GM23338 (cell line): Measurements from ENCODE around the gene DCTN2. TPM values are rescaled to one million over a fixed set of nuclear protein-coding genes. Genes with fewer than 3 reads are reported as not detected.

Experiments used
- ATAC-seq: fragments of 200-7000 bp; cut with Tn5 transposase; 3 replicates; pipeline ENCODE4 v1.9.1; 2020
- DNase-seq: peaks from one replicate; pipeline ENCODE4 v3.0.0-alpha.2; 2015; ENCODE audit warnings: low spot score
- H2AFZ ChIP-seq: fragments of 200-600 bp; sonication (generic); 2 replicates; pipeline ENCODE4 v1.8.0; 2016; ENCODE audit warnings: antibody characterized with exemption, mild to moderate bottlenecking, moderate library complexity
- H3F3A ChIP-seq: fragments of 200-600 bp; sonication (generic); replicated peaks from 2 replicates; pipeline ENCODE4 v1.8.0; 2017; ENCODE audit warnings: antibody characterized with exemption, mixed run types, low read depth
- H3K27ac ChIP-seq: fragments of 200-600 bp; sonication (generic); 2 replicates; pipeline ENCODE4 v1.6.1; 2016; ENCODE audit warnings: low read depth
- H3K27me3 ChIP-seq: fragments of 200-600 bp; sonication (generic); 2 replicates; pipeline ENCODE4 v1.8.0; 2016; ENCODE audit warnings: mild to moderate bottlenecking, mixed run types, moderate library complexity; ENCODE audit not compliant: insufficient read depth
- H3K36me3 ChIP-seq: fragments of 200-600 bp; sonication (generic); 2 replicates; pipeline ENCODE4 v1.8.0; 2016; ENCODE audit warnings: mild to moderate bottlenecking; ENCODE audit not compliant: insufficient read depth
- H3K4me1 ChIP-seq: fragments of 200-600 bp; sonication (generic); 2 replicates; pipeline ENCODE4 v1.8.0; 2016; ENCODE audit warnings: mild to moderate bottlenecking, moderate library complexity; ENCODE audit not compliant: insufficient read depth
- H3K4me2 ChIP-seq: fragments of 200-600 bp; sonication (generic); 2 replicates; pipeline ENCODE4 v1.7.1; 2017; ENCODE audit warnings: mixed run types
- H3K4me3 ChIP-seq: fragments of 200-600 bp; sonication (generic); 2 replicates; pipeline ENCODE4 v1.6.1; 2016; ENCODE audit warnings: mixed run types
- H3K79me2 ChIP-seq: fragments of 200-600 bp; sonication (generic); replicated peaks from 2 replicates; pipeline ENCODE4 v1.8.0; 2017; ENCODE audit warnings: mild to moderate bottlenecking; ENCODE audit not compliant: insufficient read depth
- H3K9me2 ChIP-seq: fragments of 200-600 bp; sonication (generic); 2 replicates; pipeline ENCODE4 v1.8.0; 2017; ENCODE audit not compliant: insufficient read depth
- H4K20me1 ChIP-seq: fragments of 200-600 bp; sonication (generic); replicated peaks from 2 replicates; pipeline ENCODE4 v1.8.0; 2017; ENCODE audit warnings: mild to moderate bottlenecking; ENCODE audit not compliant: insufficient read depth
- H3K27ac Mint-ChIP-seq: 2 replicates; pipeline ENCODE4 v1.8.0; 2020; ENCODE audit warnings: inconsistent platforms, mild to moderate bottlenecking, moderate library complexity, mixed read lengths
- H3K27me3 Mint-ChIP-seq: 3 replicates; pipeline ENCODE4 v1.8.0; 2022; ENCODE audit warnings: low read depth, mild to moderate bottlenecking, moderate library complexity, mixed read lengths, inconsistent platforms; ENCODE audit not compliant: insufficient read depth, poor library complexity
- H3K36me3 Mint-ChIP-seq: 3 replicates; pipeline ENCODE4 v1.8.0; 2021; ENCODE audit warnings: low read depth, mild to moderate bottlenecking, inconsistent platforms, moderate library complexity, mixed read lengths
- H3K4me1 Mint-ChIP-seq: 3 replicates; pipeline ENCODE4 v1.8.0; 2020; ENCODE audit warnings: mild to moderate bottlenecking, inconsistent platforms, mixed read lengths
- H3K4me3 Mint-ChIP-seq: 3 replicates; pipeline ENCODE4 v1.8.0; 2021; ENCODE audit warnings: moderate library complexity, mild to moderate bottlenecking, inconsistent platforms, mixed read lengths
- H3K9me3 Mint-ChIP-seq: 3 replicates; pipeline ENCODE4 v1.8.0; 2020; ENCODE audit warnings: moderate library complexity, mild to moderate bottlenecking, inconsistent platforms, mixed read lengths
- CREB1 ChIP-seq: fragments of 250-450 bp; sonication (Bioruptor Pico); IDR thresholded peaks from 2 replicates; pipeline ENCODE4 v1.5.0; 2020; ENCODE audit warnings: low read depth, mild to moderate bottlenecking, moderate library complexity
- EZH2 ChIP-seq: fragments of 200-600 bp; sonication (generic); IDR thresholded peaks from one replicate; pipeline ENCODE4 v1.8.0; 2017; ENCODE audit warnings: antibody characterized with exemption, mild to moderate bottlenecking, low read depth; ENCODE audit not compliant: unreplicated experiment
- EZH2phosphoT487 ChIP-seq: fragments of 200-600 bp; sonication (generic); IDR thresholded peaks from one replicate; pipeline ENCODE4 v1.8.1; 2018; ENCODE audit warnings: antibody characterized with exemption; ENCODE audit not compliant: unreplicated experiment
- JUNB ChIP-seq: IDR thresholded peaks from one replicate; pipeline ENCODE4 v1.6.1; 2016; ENCODE audit warnings: antibody characterized with exemption; ENCODE audit not compliant: unreplicated experiment
- NANOG ChIP-seq: IDR thresholded peaks from 2 replicates; pipeline ENCODE4 v1.6.1; 2016; ENCODE audit warnings: antibody characterized with exemption, borderline replicate concordance
- POLR2AphosphoS5 ChIP-seq: IDR thresholded peaks from 2 replicates; pipeline ENCODE4 v1.6.1; 2016; ENCODE audit warnings: antibody characterized with exemption, low read depth
- STAT1 ChIP-seq: IDR thresholded peaks from one replicate; pipeline ENCODE4 v1.6.1; 2016; ENCODE audit warnings: antibody characterized with exemption; ENCODE audit not compliant: unreplicated experiment
- ZNF114 ChIP-seq: fragments of 250-450 bp; sonication (Bioruptor Pico); IDR thresholded peaks from 2 replicates; pipeline ENCODE4 v1.5.0; 2020; ENCODE audit warnings: mild to moderate bottlenecking, moderate library complexity
- ZNF331 ChIP-seq: fragments of 250-450 bp; sonication (Bioruptor Pico); IDR thresholded peaks from 2 replicates; pipeline ENCODE4 v1.5.0; 2020; ENCODE audit warnings: low read depth, mild to moderate bottlenecking, moderate library complexity
- polyA plus RNA-seq: library from polyadenylated mRNA; unstranded; fragments of >200 nt; fragmentation: Nextera tagmentation; extraction: Ambion mirVana; gene quantifications from 2 replicates; pipeline ENCODE4 v1.2.1, GENCODE V29; 2016
- total RNA-seq: library from RNA; depleted of rRNA; stranded (reverse); fragments of >200 nt; shearing (Covaris generic); gene quantifications from 2 replicates; pipeline ENCODE4 v1.2.3, GENCODE V29; 2014
- TF ChIP-seq, protein P1 (sequence below): IDR thresholded peaks from 2 replicates; pipeline ENCODE4 v1.6.1; 2016; ENCODE audit warnings: antibody characterized with exemption
- TF ChIP-seq, protein P2 (sequence below), 2 experiments: fragments of 200-600 bp in 1 of 2; sonication (generic) in 1 of 2; conservative IDR thresholded peaks; 2 replicates each; pipeline versions ENCODE4 v1.5.1 to v1.6.1; 2016 to 2017; ENCODE audit warnings: antibody characterized with exemption in 2 of 2, low read depth in 2 of 2, mild to moderate bottlenecking in 2 of 2, moderate library complexity in 1 of 2
- TF ChIP-seq, protein P3 (sequence below): fragments of 250-450 bp; sonication (Bioruptor Pico); IDR thresholded peaks from 2 replicates; pipeline ENCODE4 v1.5.0; 2020; ENCODE audit warnings: mild to moderate bottlenecking, moderate library complexity

Gene DCTN2
- total and polyA plus RNA-seq, 2 experiments from 2014 or later = 56.1 to 157 TPM

DNA sequence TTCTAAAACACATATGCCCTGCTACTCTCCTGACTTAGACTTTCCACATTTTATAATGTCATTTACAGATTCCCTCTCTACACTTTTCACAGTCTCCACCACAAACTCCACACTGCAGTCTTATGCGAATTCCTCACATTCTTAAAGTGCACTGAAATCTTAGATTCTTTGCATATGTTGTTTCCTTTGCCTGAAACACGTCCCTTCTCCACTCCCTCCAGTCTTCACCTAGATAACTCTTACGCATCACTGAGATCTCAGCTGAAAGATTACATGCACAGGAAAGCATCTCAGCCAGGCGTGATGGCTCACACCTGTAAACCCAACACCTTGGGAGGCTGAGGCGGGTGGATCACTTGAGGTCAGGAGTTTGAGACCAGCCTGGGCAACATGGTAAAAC, 63.5 kb downstream of the DCTN2 start:
- TF ChIP-seq POLR2AphosphoS5 = no peak
- TF ChIP-seq EZH2 = no peak
- no peak for TF ChIP-seq ZNF331 (CRISPR knock-in tag)
- Histone ChIP-seq H3K9me2 (no peaks in the 10 kb centered on the region), H3K4me2 (no peak overlapping the region), H3K27ac (peak overlapping the region; percentile 1; the same call in 1 of the 2 replicates), H3K27me3 (no peaks in the 10 kb centered on the region), H2AFZ (no peak overlapping the region), H3K4me3 (no peak overlapping the region), H4K20me1 (peaks cover 1% of the 10 kb centered on the region), H3K4me1 (peaks cover 16% of the 10 kb centered on the region), H3K79me2 (peaks cover 5% of the 10 kb centered on the region), H3F3A (peaks cover 2% of the 10 kb centered on the region), H3K36me3 (no peaks in the 10 kb centered on the region)
- peaks cover 17% of the 10 kb centered on the region for H3K27me3 Mint-ChIP-seq
- H3K27ac Mint-ChIP-seq = no peak overlapping the region
- peak; percentile 61 for DNase-seq
- H3K4me1 Mint-ChIP-seq = peaks cover 22% of the 10 kb centered on the region
- ATAC-seq = no peak
- H3K9me3 Mint-ChIP-seq = no peaks in the 10 kb centered on the region
- H3K4me3 Mint-ChIP-seq = no peak overlapping the region; the same call in 2 of the 3 replicates
- H3K36me3 Mint-ChIP-seq = peaks cover 8% of the 10 kb centered on the region

DNA sequence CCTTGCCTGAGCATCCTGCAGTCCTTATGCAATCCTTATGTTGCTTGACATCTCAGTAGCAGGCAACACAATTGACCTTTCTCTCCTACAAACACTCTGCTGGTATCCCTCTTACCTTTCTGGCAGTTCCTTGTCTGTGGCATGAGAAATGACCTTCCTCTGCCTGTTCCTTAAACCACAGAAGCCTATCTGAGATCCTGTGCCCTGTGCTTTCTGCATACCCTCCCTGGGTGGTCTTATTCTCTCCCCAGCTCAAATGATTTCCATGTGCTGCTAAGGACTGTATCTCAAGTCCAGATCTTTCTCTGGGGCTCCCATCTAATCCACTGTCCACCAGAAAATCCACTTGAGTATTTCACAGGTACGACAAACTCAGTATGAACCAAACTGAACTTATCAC, 65.3 kb downstream of the DCTN2 start:
- H3K9me3 Mint-ChIP-seq = no peaks in the 10 kb centered on the region
- ATAC-seq (no peak), DNase-seq (no peak)
- H3K4me1 Mint-ChIP-seq = peaks cover 40% of the 10 kb centered on the region
- Histone ChIP-seq H3K4me2 (peak overlapping the region; percentile 38; the same call in 1 of the 2 replicates), H3K36me3 (no peaks in the 10 kb centered on the region), H2AFZ (peak overlapping the region; percentile 29; the same call in 1 of the 2 replicates), H3F3A (no peaks in the 10 kb centered on the region), H3K27ac (peak overlapping the region; percentile 78), H4K20me1 (no peaks in the 10 kb centered on the region), H3K4me3 (no peak overlapping the region), H3K27me3 (peaks cover 8% of the 10 kb centered on the region), H3K9me2 (no peaks in the 10 kb centered on the region), H3K4me1 (peaks cover 28% of the 10 kb centered on the region), H3K79me2 (no peaks in the 10 kb centered on the region)
- H3K4me3 Mint-ChIP-seq = no peak overlapping the region; the same call in 2 of the 3 replicates
- no peak overlapping the region; the same call in 1 of the 2 replicates for H3K27ac Mint-ChIP-seq
- H3K36me3 Mint-ChIP-seq = no peaks in the 10 kb centered on the region; the same call in 2 of the 3 replicates
- peaks cover 21% of the 10 kb centered on the region for H3K27me3 Mint-ChIP-seq
- no peak for TF ChIP-seq EZH2
- TF ChIP-seq POLR2AphosphoS5 = no peak
- TF ChIP-seq NANOG = no peak
- TF ChIP-seq, protein P1, sequence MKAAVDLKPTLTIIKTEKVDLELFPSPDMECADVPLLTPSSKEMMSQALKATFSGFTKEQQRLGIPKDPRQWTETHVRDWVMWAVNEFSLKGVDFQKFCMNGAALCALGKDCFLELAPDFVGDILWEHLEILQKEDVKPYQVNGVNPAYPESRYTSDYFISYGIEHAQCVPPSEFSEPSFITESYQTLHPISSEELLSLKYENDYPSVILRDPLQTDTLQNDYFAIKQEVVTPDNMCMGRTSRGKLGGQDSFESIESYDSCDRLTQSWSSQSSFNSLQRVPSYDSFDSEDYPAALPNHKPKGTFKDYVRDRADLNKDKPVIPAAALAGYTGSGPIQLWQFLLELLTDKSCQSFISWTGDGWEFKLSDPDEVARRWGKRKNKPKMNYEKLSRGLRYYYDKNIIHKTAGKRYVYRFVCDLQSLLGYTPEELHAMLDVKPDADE = no peak
- TF ChIP-seq ZNF331 (CRISPR knock-in tag) = no peak
- TF ChIP-seq JUNB = no peak
- no peak for TF ChIP-seq EZH2phosphoT487
- TF ChIP-seq CREB1 (CRISPR knock-in tag) = no peak
- TF ChIP-seq, protein P2, sequence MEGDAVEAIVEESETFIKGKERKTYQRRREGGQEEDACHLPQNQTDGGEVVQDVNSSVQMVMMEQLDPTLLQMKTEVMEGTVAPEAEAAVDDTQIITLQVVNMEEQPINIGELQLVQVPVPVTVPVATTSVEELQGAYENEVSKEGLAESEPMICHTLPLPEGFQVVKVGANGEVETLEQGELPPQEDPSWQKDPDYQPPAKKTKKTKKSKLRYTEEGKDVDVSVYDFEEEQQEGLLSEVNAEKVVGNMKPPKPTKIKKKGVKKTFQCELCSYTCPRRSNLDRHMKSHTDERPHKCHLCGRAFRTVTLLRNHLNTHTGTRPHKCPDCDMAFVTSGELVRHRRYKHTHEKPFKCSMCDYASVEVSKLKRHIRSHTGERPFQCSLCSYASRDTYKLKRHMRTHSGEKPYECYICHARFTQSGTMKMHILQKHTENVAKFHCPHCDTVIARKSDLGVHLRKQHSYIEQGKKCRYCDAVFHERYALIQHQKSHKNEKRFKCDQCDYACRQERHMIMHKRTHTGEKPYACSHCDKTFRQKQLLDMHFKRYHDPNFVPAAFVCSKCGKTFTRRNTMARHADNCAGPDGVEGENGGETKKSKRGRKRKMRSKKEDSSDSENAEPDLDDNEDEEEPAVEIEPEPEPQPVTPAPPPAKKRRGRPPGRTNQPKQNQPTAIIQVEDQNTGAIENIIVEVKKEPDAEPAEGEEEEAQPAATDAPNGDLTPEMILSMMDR (conservative IDR thresholded peaks at IDR 0.05; ENCODE audit: low read depth in 2 of 2) = no peak
- TF ChIP-seq STAT1 = no peak
- no peak for TF ChIP-seq ZNF114
- TF ChIP-seq, protein P3, sequence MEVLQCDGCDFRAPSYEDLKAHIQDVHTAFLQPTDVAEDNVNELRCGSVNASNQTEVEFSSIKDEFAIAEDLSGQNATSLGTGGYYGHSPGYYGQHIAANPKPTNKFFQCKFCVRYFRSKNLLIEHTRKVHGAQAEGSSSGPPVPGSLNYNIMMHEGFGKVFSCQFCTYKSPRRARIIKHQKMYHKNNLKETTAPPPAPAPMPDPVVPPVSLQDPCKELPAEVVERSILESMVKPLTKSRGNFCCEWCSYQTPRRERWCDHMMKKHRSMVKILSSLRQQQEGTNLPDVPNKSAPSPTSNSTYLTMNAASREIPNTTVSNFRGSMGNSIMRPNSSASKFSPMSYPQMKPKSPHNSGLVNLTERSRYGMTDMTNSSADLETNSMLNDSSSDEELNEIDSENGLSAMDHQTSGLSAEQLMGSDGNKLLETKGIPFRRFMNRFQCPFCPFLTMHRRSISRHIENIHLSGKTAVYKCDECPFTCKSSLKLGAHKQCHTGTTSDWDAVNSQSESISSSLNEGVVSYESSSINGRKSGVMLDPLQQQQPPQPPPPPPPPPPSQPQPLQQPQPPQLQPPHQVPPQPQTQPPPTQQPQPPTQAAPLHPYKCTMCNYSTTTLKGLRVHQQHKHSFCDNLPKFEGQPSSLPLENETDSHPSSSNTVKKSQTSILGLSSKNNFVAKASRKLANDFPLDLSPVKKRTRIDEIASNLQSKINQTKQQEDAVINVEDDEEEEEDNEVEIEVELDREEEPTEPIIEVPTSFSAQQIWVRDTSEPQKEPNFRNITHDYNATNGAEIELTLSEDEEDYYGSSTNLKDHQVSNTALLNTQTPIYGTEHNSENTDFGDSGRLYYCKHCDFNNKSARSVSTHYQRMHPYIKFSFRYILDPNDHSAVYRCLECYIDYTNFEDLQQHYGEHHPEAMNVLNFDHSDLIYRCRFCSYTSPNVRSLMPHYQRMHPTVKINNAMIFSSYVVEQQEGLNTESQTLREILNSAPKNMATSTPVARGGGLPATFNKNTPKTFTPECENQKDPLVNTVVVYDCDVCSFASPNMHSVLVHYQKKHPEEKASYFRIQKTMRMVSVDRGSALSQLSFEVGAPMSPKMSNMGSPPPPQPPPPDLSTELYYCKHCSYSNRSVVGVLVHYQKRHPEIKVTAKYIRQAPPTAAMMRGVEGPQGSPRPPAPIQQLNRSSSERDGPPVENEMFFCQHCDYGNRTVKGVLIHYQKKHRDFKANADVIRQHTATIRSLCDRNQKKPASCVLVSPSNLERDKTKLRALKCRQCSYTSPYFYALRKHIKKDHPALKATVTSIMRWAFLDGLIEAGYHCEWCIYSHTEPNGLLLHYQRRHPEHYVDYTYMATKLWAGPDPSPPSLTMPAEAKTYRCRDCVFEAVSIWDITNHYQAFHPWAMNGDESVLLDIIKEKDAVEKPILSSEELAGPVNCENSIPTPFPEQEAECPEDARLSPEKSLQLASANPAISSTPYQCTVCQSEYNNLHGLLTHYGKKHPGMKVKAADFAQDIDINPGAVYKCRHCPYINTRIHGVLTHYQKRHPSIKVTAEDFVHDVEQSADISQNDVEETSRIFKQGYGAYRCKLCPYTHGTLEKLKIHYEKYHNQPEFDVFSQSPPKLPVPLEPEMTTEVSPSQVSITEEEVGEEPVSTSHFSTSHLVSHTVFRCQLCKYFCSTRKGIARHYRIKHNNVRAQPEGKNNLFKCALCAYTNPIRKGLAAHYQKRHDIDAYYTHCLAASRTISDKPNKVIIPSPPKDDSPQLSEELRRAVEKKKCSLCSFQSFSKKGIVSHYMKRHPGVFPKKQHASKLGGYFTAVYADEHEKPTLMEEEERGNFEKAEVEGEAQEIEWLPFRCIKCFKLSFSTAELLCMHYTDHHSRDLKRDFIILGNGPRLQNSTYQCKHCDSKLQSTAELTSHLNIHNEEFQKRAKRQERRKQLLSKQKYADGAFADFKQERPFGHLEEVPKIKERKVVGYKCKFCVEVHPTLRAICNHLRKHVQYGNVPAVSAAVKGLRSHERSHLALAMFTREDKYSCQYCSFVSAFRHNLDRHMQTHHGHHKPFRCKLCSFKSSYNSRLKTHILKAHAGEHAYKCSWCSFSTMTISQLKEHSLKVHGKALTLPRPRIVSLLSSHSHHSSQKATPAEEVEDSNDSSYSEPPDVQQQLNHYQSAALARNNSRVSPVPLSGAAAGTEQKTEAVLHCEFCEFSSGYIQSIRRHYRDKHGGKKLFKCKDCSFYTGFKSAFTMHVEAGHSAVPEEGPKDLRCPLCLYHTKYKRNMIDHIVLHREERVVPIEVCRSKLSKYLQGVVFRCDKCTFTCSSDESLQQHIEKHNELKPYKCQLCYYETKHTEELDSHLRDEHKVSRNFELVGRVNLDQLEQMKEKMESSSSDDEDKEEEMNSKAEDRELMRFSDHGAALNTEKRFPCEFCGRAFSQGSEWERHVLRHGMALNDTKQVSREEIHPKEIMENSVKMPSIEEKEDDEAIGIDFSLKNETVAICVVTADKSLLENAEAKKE (CRISPR knock-in tag) = no peak
